ENCODE measurements around the gene ELOVL4.

ELOVL4 gene

DNA sequence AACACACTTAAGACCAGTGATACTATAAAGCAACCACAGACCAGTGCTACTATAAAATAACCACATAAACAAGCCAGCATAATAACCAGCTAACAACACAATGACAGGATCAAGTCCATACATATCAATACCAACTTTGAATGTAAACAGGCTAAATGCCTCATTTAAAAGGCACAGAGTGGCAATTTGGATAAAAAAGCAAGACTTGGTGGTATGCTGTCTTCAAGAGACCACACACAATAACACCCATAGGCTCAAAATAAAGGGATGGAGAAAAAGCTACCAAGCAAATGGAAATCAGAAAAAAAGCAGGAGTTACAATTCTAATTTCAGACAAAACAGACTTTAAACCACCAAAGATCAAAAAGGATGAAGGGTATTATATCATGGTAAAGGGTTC lies 19.8 kb upstream of the ELOVL4 start:
- Histone ChIP-seq H3K4me3 (ENCODE audit: insufficient read depth, low read depth, low read length, poor library complexity, severe bottlenecking) (no peak overlapping the region), H3K27me3 (replicated peaks; ENCODE audit: control insufficient read depth, insufficient read depth, low read length, poor library complexity, severe bottlenecking) (no peaks in the 10 kb centered on the region), H3K9me3 (ENCODE audit: control insufficient read depth, low read length) (no peaks in the 10 kb centered on the region), H3K36me3 (ENCODE audit: control insufficient read depth, insufficient read depth, low read length) (no peaks in the 10 kb centered on the region), H3K4me1 (ENCODE audit: control insufficient read depth, insufficient read depth, low read length, poor library complexity, severe bottlenecking) (peaks cover 5% of the 10 kb centered on the region), H3K27ac (ENCODE audit: insufficient read depth, low read length, poor library complexity, severe bottlenecking) (no peak overlapping the region)
- no peak for DNase-seq

DNA sequence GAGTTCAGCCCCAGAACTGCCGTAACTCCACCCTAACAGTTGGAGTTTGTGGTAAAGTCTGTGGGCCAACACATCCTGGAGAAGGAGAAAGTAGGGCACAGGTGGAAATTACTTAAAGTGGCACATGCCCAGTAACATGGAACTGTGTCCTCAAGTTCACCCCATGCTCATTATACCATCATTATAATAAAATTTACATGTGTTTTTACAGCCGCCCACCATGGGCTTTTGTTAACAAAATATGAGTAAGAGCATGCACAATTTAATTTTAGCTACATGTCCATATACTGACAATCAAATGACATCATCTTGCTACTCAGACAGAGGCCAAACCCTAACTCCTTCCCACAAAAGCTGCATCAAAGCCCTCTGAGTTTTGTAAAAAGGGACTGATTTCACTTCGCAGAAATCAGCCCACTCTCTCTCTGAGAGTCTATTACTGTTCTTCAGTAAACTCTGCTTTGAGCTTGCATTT lies 17.3 kb upstream of the ELOVL4 start:
- H3K4me3 ChIP-seq (ENCODE audit: insufficient read depth, low read depth, low read length, poor library complexity, severe bottlenecking), result no peak overlapping the region
- peak; percentile 8 to 38 (median 12) for DNase-seq
- H3K36me3 ChIP-seq (ENCODE audit: control insufficient read depth, insufficient read depth, low read length), result no peaks in the 10 kb centered on the region
- no peaks in the 10 kb centered on the region for H3K9me3 ChIP-seq (ENCODE audit: control insufficient read depth, low read length)
- H3K27me3 ChIP-seq (replicated peaks; ENCODE audit: control insufficient read depth, insufficient read depth, low read length, poor library complexity, severe bottlenecking), result no peaks in the 10 kb centered on the region
- peak overlapping the region; percentile 12 for H3K27ac ChIP-seq (ENCODE audit: insufficient read depth, low read length, poor library complexity, severe bottlenecking)
- H3K4me1 ChIP-seq (ENCODE audit: control insufficient read depth, insufficient read depth, low read length, poor library complexity, severe bottlenecking), result peaks cover 5% of the 10 kb centered on the region

DNA sequence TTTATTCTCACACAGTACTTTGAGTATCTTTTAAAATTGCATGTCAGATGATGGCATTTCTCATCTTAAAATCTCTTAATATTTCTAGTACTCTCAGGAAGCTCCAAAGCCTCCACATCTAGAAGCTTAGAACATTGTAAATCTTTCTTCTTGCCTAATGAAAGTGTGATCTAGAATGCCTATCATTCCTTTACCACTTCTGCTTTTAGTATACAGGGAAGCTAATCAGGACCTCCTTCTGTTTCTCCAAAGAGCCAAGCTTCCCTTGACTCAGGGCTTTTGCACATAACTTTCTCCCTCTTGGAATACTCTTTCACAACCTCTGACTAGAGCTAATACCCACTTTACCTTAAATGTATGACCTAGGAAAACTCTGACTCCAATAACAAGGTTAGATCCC lies 7.5 kb upstream of the ELOVL4 start:
- no peaks in the 10 kb centered on the region for H3K4me1 ChIP-seq (ENCODE audit: control insufficient read depth, insufficient read depth, low read length, poor library complexity, severe bottlenecking)
- no peak for DNase-seq
- no peaks in the 10 kb centered on the region for H3K36me3 ChIP-seq (ENCODE audit: control insufficient read depth, insufficient read depth, low read length)
- H3K27me3 ChIP-seq (replicated peaks; ENCODE audit: control insufficient read depth, insufficient read depth, low read length, poor library complexity, severe bottlenecking), result no peaks in the 10 kb centered on the region
- no peaks in the 10 kb centered on the region for H3K9me3 ChIP-seq (ENCODE audit: control insufficient read depth, low read length)
- H3K27ac ChIP-seq (ENCODE audit: insufficient read depth, low read length, poor library complexity, severe bottlenecking), result no peak overlapping the region
- no peak overlapping the region for H3K4me3 ChIP-seq (ENCODE audit: insufficient read depth, low read depth, low read length, poor library complexity, severe bottlenecking)

DNA sequence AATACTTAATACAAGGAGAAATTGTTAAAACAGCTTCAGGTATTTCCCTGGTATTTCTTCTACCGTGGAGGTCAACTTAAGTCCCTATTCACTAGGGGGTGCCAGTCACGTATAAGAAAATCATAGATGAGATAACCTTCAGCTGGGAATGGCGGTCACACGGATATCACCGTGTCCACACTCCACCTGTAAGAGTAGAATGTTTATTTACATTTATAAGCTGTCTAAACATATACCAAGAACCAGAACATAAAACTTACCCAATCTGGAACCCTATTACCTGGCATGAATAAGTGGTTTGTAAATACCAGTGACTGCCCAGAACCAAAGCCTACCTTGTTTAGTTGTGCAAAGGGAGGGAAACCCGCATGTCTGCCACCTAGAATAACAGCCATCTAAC lies 1.9 kb upstream of the ELOVL4 start:
- peak; percentile 23 to 59 (median 44) for DNase-seq
- H3K9me3 ChIP-seq (ENCODE audit: control insufficient read depth, low read length), result no peaks in the 10 kb centered on the region
- no peak overlapping the region for H3K4me3 ChIP-seq (ENCODE audit: insufficient read depth, low read depth, low read length, poor library complexity, severe bottlenecking)
- peaks cover 14% of the 10 kb centered on the region for H3K4me1 ChIP-seq (ENCODE audit: control insufficient read depth, insufficient read depth, low read length, poor library complexity, severe bottlenecking)
- H3K27me3 ChIP-seq (replicated peaks; ENCODE audit: control insufficient read depth, insufficient read depth, low read length, poor library complexity, severe bottlenecking), result peaks cover 6% of the 10 kb centered on the region
- no peak overlapping the region for H3K27ac ChIP-seq (ENCODE audit: insufficient read depth, low read length, poor library complexity, severe bottlenecking)
- H3K36me3 ChIP-seq (ENCODE audit: control insufficient read depth, insufficient read depth, low read length), result no peaks in the 10 kb centered on the region

GRCh38 chr6:79946272-79947190 lies 822 bp downstream of the ELOVL4 start:
- H3K4me1 ChIP-seq (ENCODE audit: control insufficient read depth, insufficient read depth, low read length, poor library complexity, severe bottlenecking), result peaks cover 14% of the 10 kb centered on the region
- H3K4me3 ChIP-seq (ENCODE audit: insufficient read depth, low read depth, low read length, poor library complexity, severe bottlenecking), result peak overlapping the region; percentile 81
- DNase-seq, result no peak
- H3K27ac ChIP-seq (ENCODE audit: insufficient read depth, low read length, poor library complexity, severe bottlenecking), result peak overlapping the region; percentile 39
- H3K36me3 ChIP-seq (ENCODE audit: control insufficient read depth, insufficient read depth, low read length), result no peaks in the 10 kb centered on the region
- peaks cover 11% of the 10 kb centered on the region for H3K27me3 ChIP-seq (replicated peaks; ENCODE audit: control insufficient read depth, insufficient read depth, low read length, poor library complexity, severe bottlenecking)
- no peaks in the 10 kb centered on the region for H3K9me3 ChIP-seq (ENCODE audit: control insufficient read depth, low read length)

DNA sequence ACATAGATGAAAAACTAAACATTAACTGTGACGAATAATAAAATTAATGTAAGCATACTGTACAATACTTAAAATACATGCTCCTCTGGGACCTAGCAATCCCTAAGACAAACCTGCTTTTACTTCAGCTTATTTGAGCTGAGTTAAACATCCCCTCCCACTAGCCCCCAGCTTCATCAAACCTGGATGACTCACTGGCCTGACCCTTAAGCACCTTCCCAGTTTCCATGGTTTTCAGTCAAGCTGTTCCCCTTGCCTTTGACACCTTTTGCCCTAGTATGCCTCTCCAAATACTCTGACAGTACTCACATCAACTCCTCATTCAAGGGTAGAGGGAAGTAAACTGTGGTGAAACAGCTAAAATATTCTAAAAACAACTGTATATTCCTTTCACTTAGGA lies 4.2 kb downstream of the ELOVL4 start:
- no peaks in the 10 kb centered on the region for H3K9me3 ChIP-seq (ENCODE audit: control insufficient read depth, low read length)
- peaks cover 14% of the 10 kb centered on the region for H3K4me1 ChIP-seq (ENCODE audit: control insufficient read depth, insufficient read depth, low read length, poor library complexity, severe bottlenecking)
- H3K4me3 ChIP-seq (ENCODE audit: insufficient read depth, low read depth, low read length, poor library complexity, severe bottlenecking), result no peak overlapping the region
- H3K27ac ChIP-seq (ENCODE audit: insufficient read depth, low read length, poor library complexity, severe bottlenecking), result no peak overlapping the region
- H3K36me3 ChIP-seq (ENCODE audit: control insufficient read depth, insufficient read depth, low read length), result no peaks in the 10 kb centered on the region
- no peak for DNase-seq
- peaks cover 11% of the 10 kb centered on the region for H3K27me3 ChIP-seq (replicated peaks; ENCODE audit: control insufficient read depth, insufficient read depth, low read length, poor library complexity, severe bottlenecking)

DNA sequence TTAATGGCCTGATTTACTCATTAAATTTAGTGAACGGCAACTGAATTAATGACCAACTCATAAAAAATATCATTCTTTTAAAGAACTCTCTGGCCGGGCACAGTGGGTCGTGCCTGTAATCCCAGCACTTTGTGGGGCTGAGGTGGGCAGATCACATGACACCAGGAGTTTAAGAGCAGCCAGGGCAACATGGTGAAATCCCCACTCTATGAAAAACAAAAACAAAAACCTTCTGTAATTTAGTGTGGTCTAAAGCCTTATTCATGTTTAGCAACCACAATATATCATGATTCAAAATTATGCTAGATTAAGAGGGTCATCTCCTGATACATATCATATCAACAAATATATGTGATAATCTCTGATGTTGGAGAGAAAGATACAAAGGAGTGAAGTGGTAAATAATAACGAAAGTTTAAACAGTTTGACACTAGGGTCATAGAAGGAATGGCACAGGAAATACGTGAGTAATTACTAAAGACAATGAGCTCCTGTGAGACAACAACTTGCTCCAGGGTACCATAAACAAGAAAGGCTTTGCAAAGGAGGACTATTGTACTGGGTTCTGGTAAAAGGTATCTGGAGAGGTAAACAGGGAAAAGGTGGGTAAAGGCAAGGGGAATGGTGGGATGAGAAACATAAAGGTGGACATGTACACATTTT lies 5.7 kb downstream of the ELOVL4 start:
- Histone ChIP-seq H3K4me1 (ENCODE audit: control insufficient read depth, insufficient read depth, low read length, poor library complexity, severe bottlenecking) (peaks cover 5% of the 10 kb centered on the region), H3K27me3 (replicated peaks; ENCODE audit: control insufficient read depth, insufficient read depth, low read length, poor library complexity, severe bottlenecking) (peaks cover 6% of the 10 kb centered on the region), H3K9me3 (ENCODE audit: control insufficient read depth, low read length) (no peaks in the 10 kb centered on the region), H3K36me3 (ENCODE audit: control insufficient read depth, insufficient read depth, low read length) (no peaks in the 10 kb centered on the region), H3K4me3 (ENCODE audit: insufficient read depth, low read depth, low read length, poor library complexity, severe bottlenecking) (no peak overlapping the region), H3K27ac (ENCODE audit: insufficient read depth, low read length, poor library complexity, severe bottlenecking) (no peak overlapping the region)
- DNase-seq, result no peak

- no peaks in the 10 kb centered on the region for H3K4me1 ChIP-seq (ENCODE audit: control insufficient read depth, insufficient read depth, low read length, poor library complexity, severe bottlenecking)
- H3K9me3 ChIP-seq (ENCODE audit: control insufficient read depth, low read length), result no peaks in the 10 kb centered on the region
- no peak overlapping the region for H3K4me3 ChIP-seq (ENCODE audit: insufficient read depth, low read depth, low read length, poor library complexity, severe bottlenecking)
- no peak for DNase-seq
- H3K36me3 ChIP-seq (ENCODE audit: control insufficient read depth, insufficient read depth, low read length), result peaks cover 2% of the 10 kb centered on the region
- H3K27me3 ChIP-seq (replicated peaks; ENCODE audit: control insufficient read depth, insufficient read depth, low read length, poor library complexity, severe bottlenecking), result no peaks in the 10 kb centered on the region
- no peak overlapping the region for H3K27ac ChIP-seq (ENCODE audit: insufficient read depth, low read length, poor library complexity, severe bottlenecking)
Observed at GRCh38 chr6:79928478-79928998, 18.8 kb downstream of the ELOVL4 start.

DNA sequence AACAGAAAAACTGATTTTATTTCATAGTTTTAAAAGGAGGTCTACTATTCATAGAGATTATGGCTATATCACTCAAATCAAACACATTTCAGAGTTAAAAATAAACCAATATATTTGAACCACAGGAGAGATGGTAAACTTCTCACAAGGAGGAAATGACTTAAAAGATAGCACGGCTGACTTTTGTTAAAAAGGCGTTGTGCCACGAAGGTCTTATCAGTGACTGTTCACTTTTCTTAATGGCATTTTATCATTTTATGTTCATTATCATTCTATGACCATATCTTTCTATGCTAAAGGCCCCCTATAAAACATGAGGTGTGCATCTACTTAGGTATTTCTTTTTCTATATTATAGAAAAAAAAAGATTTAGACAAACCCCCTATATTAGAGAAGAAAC lies 19.6 kb downstream of the ELOVL4 start:
- no peaks in the 10 kb centered on the region for H3K4me1 ChIP-seq (ENCODE audit: control insufficient read depth, insufficient read depth, low read length, poor library complexity, severe bottlenecking)
- no peak overlapping the region for H3K4me3 ChIP-seq (ENCODE audit: insufficient read depth, low read depth, low read length, poor library complexity, severe bottlenecking)
- H3K36me3 ChIP-seq (ENCODE audit: control insufficient read depth, insufficient read depth, low read length), result peaks cover 3% of the 10 kb centered on the region
- no peaks in the 10 kb centered on the region for H3K9me3 ChIP-seq (ENCODE audit: control insufficient read depth, low read length)
- no peak overlapping the region for H3K27ac ChIP-seq (ENCODE audit: insufficient read depth, low read length, poor library complexity, severe bottlenecking)
- H3K27me3 ChIP-seq (replicated peaks; ENCODE audit: control insufficient read depth, insufficient read depth, low read length, poor library complexity, severe bottlenecking), result no peaks in the 10 kb centered on the region
- no peak for DNase-seq

- Histone ChIP-seq H3K36me3 (ENCODE audit: control insufficient read depth, insufficient read depth, low read length) (peaks cover 3% of the 10 kb centered on the region), H3K4me3 (ENCODE audit: insufficient read depth, low read depth, low read length, poor library complexity, severe bottlenecking) (no peak overlapping the region), H3K4me1 (ENCODE audit: control insufficient read depth, insufficient read depth, low read length, poor library complexity, severe bottlenecking) (no peaks in the 10 kb centered on the region), H3K27me3 (replicated peaks; ENCODE audit: control insufficient read depth, insufficient read depth, low read length, poor library complexity, severe bottlenecking) (no peaks in the 10 kb centered on the region), H3K27ac (ENCODE audit: insufficient read depth, low read length, poor library complexity, severe bottlenecking) (no peak overlapping the region), H3K9me3 (ENCODE audit: control insufficient read depth, low read length) (no peaks in the 10 kb centered on the region)
- DNase-seq, result no peak
Observed at GRCh38 chr6:79923270-79923669, 24.1 kb downstream of the ELOVL4 start.
